Ovary (tissue), 3 donors: Measurements from ENCODE around the gene SLC12A6.

Experiments used
- CTCF ChIP-seq, 3 donors: fragments of 450-650 bp in 2 of 3; fragments of 200-600 bp in 1 of 3; IDR thresholded peaks; one replicate each; pipeline versions ENCODE4 v1.5.1 to v1.8.0; 2016 to 2022; ENCODE audit warnings: antibody characterized with exemption in 3 of 3, mild to moderate bottlenecking in 1 of 3
- EP300 ChIP-seq: sonication (generic); formaldehyde crosslinking; IDR thresholded peaks from one replicate; pipeline ENCODE4 v1.6.1; 2017; ENCODE audit warnings: antibody characterized with exemption
- donor health status: DM: no; HTN: no; CAD: no.

- TF ChIP-seq CTCF (IDR thresholded peaks at IDR 0.05): no peak
- TF ChIP-seq EP300: no peak
Measured at GRCh38 chr15:34359416-34359815, 21.8 kb upstream of the SLC12A6 start.
